Measurements from ENCODE around the gene MAOA.

GRCh38 chrX:43718546-43718945 is 62.4 kb downstream of the MAOA start:
- TF ChIP-seq CTCF (IDR thresholded peaks at IDR 0.05), result no peak
- TF ChIP-seq EZH2phosphoT487 (IDR thresholded peaks at IDR 0.05), result no peak
